ENCODE data around the gene SRGAP1.

Gene SRGAP1

GRCh38 chr12:63814146-63814772 lies 30.2 kb upstream of the SRGAP1 start:
- H3K27me3 ChIP-seq (ENCODE audit: control insufficient read depth, insufficient read depth, low read length): no peaks in the 10 kb centered on the region
- H3K4me3 ChIP-seq (ENCODE audit: low read length): no peak overlapping the region
- H3K4me1 ChIP-seq (ENCODE audit: control insufficient read depth, insufficient read depth, low read length): no peaks in the 10 kb centered on the region
- no peak overlapping the region for H3K4me2 ChIP-seq (ENCODE audit: low read length)
- H3K9ac ChIP-seq (ENCODE audit: low read depth, low read length): no peak overlapping the region
- no peaks in the 10 kb centered on the region for H3K9me3 ChIP-seq (replicated peaks; ENCODE audit: low read length)
- H3K36me3 ChIP-seq (ENCODE audit: insufficient read depth, low read length): no peaks in the 10 kb centered on the region

- Histone ChIP-seq H3K9me3 (replicated peaks; ENCODE audit: low read length) (no peaks in the 10 kb centered on the region), H3K36me3 (ENCODE audit: insufficient read depth, low read length) (no peaks in the 10 kb centered on the region), H3K27me3 (ENCODE audit: control insufficient read depth, insufficient read depth, low read length) (no peaks in the 10 kb centered on the region), H3K4me3 (ENCODE audit: low read length) (no peak overlapping the region), H3K4me2 (ENCODE audit: low read length) (no peak overlapping the region), H3K9ac (ENCODE audit: low read depth, low read length) (no peak overlapping the region), H3K4me1 (ENCODE audit: control insufficient read depth, insufficient read depth, low read length) (no peaks in the 10 kb centered on the region)
Observed at GRCh38 chr12:63815482-63815852, 29.0 kb upstream of the SRGAP1 start.

GRCh38 chr12:63816031-63816430 lies 28.5 kb upstream of the SRGAP1 start:
- Histone ChIP-seq H3K4me3 (ENCODE audit: low read length) (no peak overlapping the region), H3K9me3 (replicated peaks; ENCODE audit: low read length) (no peaks in the 10 kb centered on the region), H3K27me3 (ENCODE audit: control insufficient read depth, insufficient read depth, low read length) (no peaks in the 10 kb centered on the region), H3K4me1 (ENCODE audit: control insufficient read depth, insufficient read depth, low read length) (no peaks in the 10 kb centered on the region), H3K36me3 (ENCODE audit: insufficient read depth, low read length) (no peaks in the 10 kb centered on the region), H3K4me2 (ENCODE audit: low read length) (no peak overlapping the region), H3K9ac (ENCODE audit: low read depth, low read length) (no peak overlapping the region)

GRCh38 chr12:63820427-63820826 lies 24.1 kb upstream of the SRGAP1 start:
- H3K36me3 ChIP-seq (ENCODE audit: insufficient read depth, low read length): no peaks in the 10 kb centered on the region
- H3K9ac ChIP-seq (ENCODE audit: low read depth, low read length): no peak overlapping the region
- H3K9me3 ChIP-seq (replicated peaks; ENCODE audit: low read length): no peaks in the 10 kb centered on the region
- H3K4me3 ChIP-seq (ENCODE audit: low read length): no peak overlapping the region
- H3K4me1 ChIP-seq (ENCODE audit: control insufficient read depth, insufficient read depth, low read length): peaks cover 9% of the 10 kb centered on the region
- H3K27me3 ChIP-seq (ENCODE audit: control insufficient read depth, insufficient read depth, low read length): no peaks in the 10 kb centered on the region
- no peak overlapping the region for H3K4me2 ChIP-seq (ENCODE audit: low read length)

GRCh38 chr12:63821781-63822251 lies 22.7 kb upstream of the SRGAP1 start:
- H3K9ac ChIP-seq (ENCODE audit: low read depth, low read length): peak overlapping the region; percentile 14
- peak overlapping the region; percentile 59 for H3K4me3 ChIP-seq (ENCODE audit: low read length)
- no peaks in the 10 kb centered on the region for H3K27me3 ChIP-seq (ENCODE audit: control insufficient read depth, insufficient read depth, low read length)

GRCh38 chr12:63822352-63822751 lies 22.1 kb upstream of the SRGAP1 start:
- Histone ChIP-seq H3K9me3 (replicated peaks; ENCODE audit: low read length) (no peaks in the 10 kb centered on the region), H3K4me1 (ENCODE audit: control insufficient read depth, insufficient read depth, low read length) (peaks cover 9% of the 10 kb centered on the region), H3K36me3 (ENCODE audit: insufficient read depth, low read length) (no peaks in the 10 kb centered on the region), H3K27me3 (ENCODE audit: control insufficient read depth, insufficient read depth, low read length) (no peaks in the 10 kb centered on the region), H3K9ac (ENCODE audit: low read depth, low read length) (no peak overlapping the region), H3K4me3 (ENCODE audit: low read length) (peak overlapping the region; percentile 59), H3K4me2 (ENCODE audit: low read length) (peak overlapping the region; percentile 78)

More at GRCh38 chr12:63821781-63822251, 22.7 kb upstream of the SRGAP1 start:
- Histone ChIP-seq H3K4me1 (ENCODE audit: control insufficient read depth, insufficient read depth, low read length) (peaks cover 9% of the 10 kb centered on the region), H3K9me3 (replicated peaks; ENCODE audit: low read length) (no peaks in the 10 kb centered on the region), H3K36me3 (ENCODE audit: insufficient read depth, low read length) (no peaks in the 10 kb centered on the region), H3K4me2 (ENCODE audit: low read length) (peak overlapping the region; percentile 78)

GRCh38 chr12:63823040-63823439 lies 21.5 kb upstream of the SRGAP1 start:
- Histone ChIP-seq H3K9ac (ENCODE audit: low read depth, low read length) (no peak overlapping the region), H3K36me3 (ENCODE audit: insufficient read depth, low read length) (no peaks in the 10 kb centered on the region), H3K9me3 (replicated peaks; ENCODE audit: low read length) (no peaks in the 10 kb centered on the region), H3K4me2 (ENCODE audit: low read length) (no peak overlapping the region), H3K4me3 (ENCODE audit: low read length) (no peak overlapping the region), H3K4me1 (ENCODE audit: control insufficient read depth, insufficient read depth, low read length) (peaks cover 9% of the 10 kb centered on the region), H3K27me3 (ENCODE audit: control insufficient read depth, insufficient read depth, low read length) (no peaks in the 10 kb centered on the region)

GRCh38 chr12:63826006-63826585 lies 18.4 kb upstream of the SRGAP1 start:
- Histone ChIP-seq H3K4me3 (ENCODE audit: low read length) (no peak overlapping the region), H3K4me2 (ENCODE audit: low read length) (peak overlapping the region; percentile 32), H3K27me3 (ENCODE audit: control insufficient read depth, insufficient read depth, low read length) (no peaks in the 10 kb centered on the region), H3K36me3 (ENCODE audit: insufficient read depth, low read length) (no peaks in the 10 kb centered on the region), H3K9me3 (replicated peaks; ENCODE audit: low read length) (peaks cover 4% of the 10 kb centered on the region), H3K9ac (ENCODE audit: low read depth, low read length) (no peak overlapping the region), H3K4me1 (ENCODE audit: control insufficient read depth, insufficient read depth, low read length) (peaks cover 9% of the 10 kb centered on the region)

GRCh38 chr12:63828867-63829266 lies 15.6 kb upstream of the SRGAP1 start:
- no peaks in the 10 kb centered on the region for H3K27me3 ChIP-seq (ENCODE audit: control insufficient read depth, insufficient read depth, low read length)
- no peak overlapping the region for H3K4me2 ChIP-seq (ENCODE audit: low read length)
- peaks cover 4% of the 10 kb centered on the region for H3K9me3 ChIP-seq (replicated peaks; ENCODE audit: low read length)
- no peaks in the 10 kb centered on the region for H3K4me1 ChIP-seq (ENCODE audit: control insufficient read depth, insufficient read depth, low read length)
- no peak overlapping the region for H3K4me3 ChIP-seq (ENCODE audit: low read length)
- no peak overlapping the region for H3K9ac ChIP-seq (ENCODE audit: low read depth, low read length)
- H3K36me3 ChIP-seq (ENCODE audit: insufficient read depth, low read length): no peaks in the 10 kb centered on the region

GRCh38 chr12:63836046-63836445 lies 8.5 kb upstream of the SRGAP1 start:
- no peaks in the 10 kb centered on the region for H3K27me3 ChIP-seq (ENCODE audit: control insufficient read depth, insufficient read depth, low read length)
- no peak overlapping the region for H3K4me3 ChIP-seq (ENCODE audit: low read length)
- no peak overlapping the region for H3K4me2 ChIP-seq (ENCODE audit: low read length)
- no peaks in the 10 kb centered on the region for H3K4me1 ChIP-seq (ENCODE audit: control insufficient read depth, insufficient read depth, low read length)
- no peaks in the 10 kb centered on the region for H3K36me3 ChIP-seq (ENCODE audit: insufficient read depth, low read length)
- H3K9me3 ChIP-seq (replicated peaks; ENCODE audit: low read length): no peaks in the 10 kb centered on the region
- H3K9ac ChIP-seq (ENCODE audit: low read depth, low read length): no peak overlapping the region

GRCh38 chr12:63836936-63837335 lies 7.6 kb upstream of the SRGAP1 start:
- no peak overlapping the region for H3K9ac ChIP-seq (ENCODE audit: low read depth, low read length)
- no peaks in the 10 kb centered on the region for H3K9me3 ChIP-seq (replicated peaks; ENCODE audit: low read length)
- no peaks in the 10 kb centered on the region for H3K27me3 ChIP-seq (ENCODE audit: control insufficient read depth, insufficient read depth, low read length)
- H3K4me3 ChIP-seq (ENCODE audit: low read length): no peak overlapping the region
- no peaks in the 10 kb centered on the region for H3K36me3 ChIP-seq (ENCODE audit: insufficient read depth, low read length)
- H3K4me1 ChIP-seq (ENCODE audit: control insufficient read depth, insufficient read depth, low read length): no peaks in the 10 kb centered on the region
- no peak overlapping the region for H3K4me2 ChIP-seq (ENCODE audit: low read length)

- H3K4me3 ChIP-seq (ENCODE audit: low read length): no peak overlapping the region
- H3K36me3 ChIP-seq (ENCODE audit: insufficient read depth, low read length): no peaks in the 10 kb centered on the region
- no peak overlapping the region for H3K4me2 ChIP-seq (ENCODE audit: low read length)
- no peak overlapping the region for H3K9ac ChIP-seq (ENCODE audit: low read depth, low read length)
- H3K27me3 ChIP-seq (ENCODE audit: control insufficient read depth, insufficient read depth, low read length): no peaks in the 10 kb centered on the region
- H3K9me3 ChIP-seq (replicated peaks; ENCODE audit: low read length): no peaks in the 10 kb centered on the region
- no peaks in the 10 kb centered on the region for H3K4me1 ChIP-seq (ENCODE audit: control insufficient read depth, insufficient read depth, low read length)
Observed at GRCh38 chr12:63838411-63838810, 6.1 kb upstream of the SRGAP1 start.

All from skeletal muscle satellite cell (primary cell).